GM12878 (cell line): ENCODE measurements around the gene GPR107. TPM values are rescaled to one million over a fixed set of nuclear protein-coding genes. Genes with fewer than 3 reads are reported as not detected.

Source experiments
- BACH1 ChIP-seq: fragments of 450-650 bp; IDR thresholded peaks from 2 replicates; pipeline ENCODE4 v1.6.1; 2017; ENCODE audit warnings: mild to moderate bottlenecking, borderline replicate concordance
- CEBPB ChIP-seq, 2 experiments: fragments of 150-350 bp in 1 of 2; IDR thresholded peaks; 2 replicates each; pipeline ENCODE4 v1.6.1; 2012 to 2014; ENCODE audit warnings: low read depth in 2 of 2, low read length in 2 of 2, borderline replicate concordance in 1 of 2, inconsistent platforms in 1 of 2
- CHD1 ChIP-seq: IDR thresholded peaks from 2 replicates; pipeline ENCODE4 v1.6.1; 2012; ENCODE audit warnings: low read depth, low read length, improper control_type of control experiment
- CUX1 ChIP-seq: IDR thresholded peaks from 2 replicates; pipeline ENCODE4 v1.6.1; 2012; ENCODE audit warnings: improper control_type of control experiment, low read depth, low read length; ENCODE audit not compliant: insufficient replicate concordance
- EED ChIP-seq: sonication (generic); IDR thresholded peaks from 2 replicates; pipeline ENCODE4 v1.6.1; 2016; ENCODE audit warnings: antibody characterized with exemption, low read depth
- EGR1 ChIP-seq, 2 experiments: IDR thresholded peaks; 1 replicate in 1 of 2; 2 replicates in 1 of 2; pipeline ENCODE4 v1.6.1; 2011 to 2012; ENCODE audit warnings: low read depth in 2 of 2, low read length in 2 of 2, borderline replicate concordance in 1 of 2, mild to moderate bottlenecking in 1 of 2, moderate library complexity in 1 of 2
- GABPA ChIP-seq: IDR thresholded peaks from 2 replicates; pipeline ENCODE4 v1.6.1; 2014; ENCODE audit warnings: antibody characterized with exemption, low read depth, mild to moderate bottlenecking, inconsistent platforms
- GATAD2B ChIP-seq: fragments of 450-650 bp; conservative IDR thresholded peaks from 2 replicates; pipeline ENCODE4 v1.6.1; 2017; ENCODE audit warnings: low read depth, mild to moderate bottlenecking, moderate library complexity
- IKZF1 ChIP-seq: fragments of 450-650 bp; conservative IDR thresholded peaks from 2 replicates; pipeline ENCODE4 v1.6.1; 2017; ENCODE audit warnings: antibody characterized with exemption, mild to moderate bottlenecking
- IRF4 ChIP-seq: IDR thresholded peaks from 2 replicates; pipeline ENCODE4 v1.6.1; 2011; ENCODE audit warnings: low read depth, low read length
- JUND ChIP-seq: IDR thresholded peaks from 2 replicates; pipeline ENCODE4 v1.6.1; 2012; ENCODE audit warnings: low read depth, mild to moderate bottlenecking, low read length, improper control_type of control experiment, moderate library complexity
- KAT2A ChIP-seq: conservative IDR thresholded peaks from 2 replicates; pipeline ENCODE4 v1.6.1; 2011; ENCODE audit warnings: low read depth, low read length; ENCODE audit not compliant: control insufficient read depth
- MLLT1 ChIP-seq: fragments of 450-650 bp; IDR thresholded peaks from 2 replicates; pipeline ENCODE4 v1.6.1; 2016; ENCODE audit warnings: mild to moderate bottlenecking
- NBN ChIP-seq: fragments of 450-650 bp; IDR thresholded peaks from 2 replicates; pipeline ENCODE4 v1.6.1; 2016
- NRF1 ChIP-seq: conservative IDR thresholded peaks from 2 replicates; pipeline ENCODE4 v1.6.1; 2011; ENCODE audit warnings: mild to moderate bottlenecking, low read depth, low read length, improper control_type of control experiment
- PAX5 ChIP-seq: IDR thresholded peaks from 2 replicates; pipeline ENCODE4 v1.6.1; 2011; ENCODE audit warnings: low read depth, low read length, borderline replicate concordance
- PML ChIP-seq: IDR thresholded peaks from 2 replicates; pipeline ENCODE4 v1.6.1; 2012; ENCODE audit warnings: low read length, inconsistent platforms
- POLR2A ChIP-seq: IDR thresholded peaks from 2 replicates; pipeline ENCODE4 v1.6.1; 2011; ENCODE audit warnings: low read depth, mild to moderate bottlenecking, low read length
- POLR2AphosphoS5 ChIP-seq: IDR thresholded peaks from 2 replicates; pipeline ENCODE4 v1.6.1; 2011; ENCODE audit warnings: mild to moderate bottlenecking, low read length, inconsistent platforms
- POU2F2 ChIP-seq: IDR thresholded peaks from 3 replicates; pipeline ENCODE4 v1.6.1; 2011; ENCODE audit warnings: low read depth, mild to moderate bottlenecking, low read length, borderline replicate concordance
- RCOR1 ChIP-seq: conservative IDR thresholded peaks from 2 replicates; pipeline ENCODE4 v1.6.1; 2012; ENCODE audit warnings: low read depth, low read length, improper control_type of control experiment
- SMARCA5 ChIP-seq: fragments of 450-650 bp; IDR thresholded peaks from 2 replicates; pipeline ENCODE4 v1.6.1; 2017; ENCODE audit warnings: mild to moderate bottlenecking
- TCF3 ChIP-seq: IDR thresholded peaks from 2 replicates; pipeline ENCODE4 v1.6.1; 2012; ENCODE audit warnings: low read depth, mild to moderate bottlenecking, low read length, borderline replicate concordance; ENCODE audit not compliant: insufficient read depth
- YY1 ChIP-seq: IDR thresholded peaks from 2 replicates; pipeline ENCODE4 v1.6.1; 2011; ENCODE audit warnings: low read depth, mild to moderate bottlenecking, low read length
- ZNF622 ChIP-seq: fragments of 450-650 bp; IDR thresholded peaks from 2 replicates; pipeline ENCODE4 v1.6.1; 2017; ENCODE audit warnings: mild to moderate bottlenecking, inconsistent platforms
- ZZZ3 ChIP-seq: IDR thresholded peaks from 2 replicates; pipeline ENCODE4 v1.6.1; 2011; ENCODE audit warnings: low read depth; ENCODE audit not compliant: control insufficient read depth, insufficient read length
- polyA plus RNA-seq, 11 experiments: library from polyadenylated mRNA; depleted of rRNA in 4 of 11; unstranded in 6 of 11; stranded (reverse) in 5 of 11; fragments of >200 nt; fragmentation: Nextera tagmentation in 4 of 11; fragmentation: Illumina TruSeq in 1 of 11; extraction: Ambion mirVana in 4 of 11; extraction: Trizol in 1 of 11; gene quantifications; 1 replicate in 1 of 11; 2 replicates in 10 of 11; pipeline versions ENCODE4 v1.2.1 to v1.2.3, GENCODE V29; 2011 to 2016; ENCODE audit warnings: inconsistent platforms in 2 of 11, missing spikeins in 2 of 11, low read depth in 1 of 11
- total RNA-seq, 4 experiments: library from RNA; depleted of rRNA in 3 of 4; stranded (reverse); fragments of >200 nt in 3 of 4; fragmentation: Illumina TruSeq in 1 of 4; extraction: Trizol in 1 of 4; gene quantifications; 2 replicates each; pipeline versions ENCODE4 v1.2.1 to v1.2.3, GENCODE V29; 2013 to 2021

Gene GPR107
- total and polyA plus RNA-seq, 10 of the 15 experiments (the other 5 are each of a cell fraction or from before 2014, with no cell fraction given) = 2.7 to 21.4 (median 10.6) TPM

GRCh38 chr9:130042885-130043653, 10.6 kb upstream of the GPR107 start, which contains the start of gene FNBP1 (continued):
- TF ChIP-seq IRF4 (0 out of 2 replicates have a peak, but pooled peaks have one; percentile 14), TCF3 (peak; percentile 55; the same call in 1 of the 2 replicates), POLR2A (peak; percentile 92), KAT2A (no peak), EED (peak; percentile 18; the same call in 1 of the 2 replicates), CUX1 (no peak), POLR2AphosphoS5 (peak; percentile 90), ZZZ3 (no peak), NRF1 (peak; percentile 20; the same call in 1 of the 2 replicates), PML (peak; percentile 63; the same call in 1 of the 2 replicates), CEBPB (IDR thresholded peaks at IDR 0.05; ENCODE audit: borderline replicate concordance in 1 of 2, low read depth in 2 of 2, low read length in 2 of 2) (no peak), IKZF1 (peak; percentile 22; the same call in 1 of the 2 replicates), JUND (no peak), YY1 (peak; percentile 79), POU2F2 (peak; percentile 74; the same call in 1 of the 3 replicates), BACH1 (peak; percentile 83; the same call in 1 of the 2 replicates), SMARCA5 (peak; percentile 15; the same call in 1 of the 2 replicates), GATAD2B (no peak; the same call in none of the 2 replicates), NBN (0 out of 2 replicates have a peak, but pooled peaks have one; percentile 45), CHD1 (peak; percentile 77; the same call in 1 of the 2 replicates), ZNF622 (no peak), PAX5 (0 out of 2 replicates have a peak, but pooled peaks have one; percentile 2), GABPA (no peak), EGR1 (IDR thresholded peaks at IDR 0.05; ENCODE audit: borderline replicate concordance in 1 of 2, low read depth in 2 of 2, low read length in 2 of 2) (peak in 1 of 2 experiments; percentile 36; a peak in 1 of 3 replicates), RCOR1 (no peak), MLLT1 (0 out of 2 replicates have a peak, but pooled peaks have one; percentile 86)
